IPS-18c (cell line): ENCODE data around the gene ZSCAN12.
A peak's percentile ranks its signal among the peaks of the same experiment; 100 is the strongest.
"Not testable (repeated sequence)": the region's sequence is repeated elsewhere in the genome, so short reads cannot be mapped to it uniquely, and the experiment has no call there.

ENCODE experiments used
- H3K4me3 ChIP-seq: 2 replicates; pipeline ENCODE4 v1.7.0; 2013; ENCODE audit warnings: low read depth, mild to moderate bottlenecking, low read length, moderate library complexity; ENCODE audit not compliant: insufficient read depth
- H3K9me3 ChIP-seq: one replicate; pipeline ENCODE4 v1.6.1; 2013; ENCODE audit warnings: mild to moderate bottlenecking, low read length, moderate library complexity; ENCODE audit not compliant: control insufficient read depth, insufficient read depth

Gene ZSCAN12

GRCh38 chr6:28399350-28400121 lies at the start of gene ZSCAN12:
TSS of gene ZSCAN12 (minus strand) at chr6:28399747. CDS start at chr6:28398405, 1,342 bp downstream.
- peak within 1 kb of the TSS; percentile 92 for H3K4me3 ChIP-seq
- H3K9me3 ChIP-seq = no peaks in the 10 kb centered on the region

GRCh38 chr6:28449056-28449455 lies 49.5 kb upstream of the ZSCAN12 start:
- Histone ChIP-seq H3K4me3 (no peak overlapping the region), H3K9me3 (no peaks in the 10 kb centered on the region)

- peak overlapping the region; percentile 77; the same call in 1 of the 2 replicates for H3K4me3 ChIP-seq
- not testable (repeated sequence) for H3K9me3 ChIP-seq
Measured at GRCh38 chr6:28447512-28447906, 48.0 kb upstream of the ZSCAN12 start.

DNA sequence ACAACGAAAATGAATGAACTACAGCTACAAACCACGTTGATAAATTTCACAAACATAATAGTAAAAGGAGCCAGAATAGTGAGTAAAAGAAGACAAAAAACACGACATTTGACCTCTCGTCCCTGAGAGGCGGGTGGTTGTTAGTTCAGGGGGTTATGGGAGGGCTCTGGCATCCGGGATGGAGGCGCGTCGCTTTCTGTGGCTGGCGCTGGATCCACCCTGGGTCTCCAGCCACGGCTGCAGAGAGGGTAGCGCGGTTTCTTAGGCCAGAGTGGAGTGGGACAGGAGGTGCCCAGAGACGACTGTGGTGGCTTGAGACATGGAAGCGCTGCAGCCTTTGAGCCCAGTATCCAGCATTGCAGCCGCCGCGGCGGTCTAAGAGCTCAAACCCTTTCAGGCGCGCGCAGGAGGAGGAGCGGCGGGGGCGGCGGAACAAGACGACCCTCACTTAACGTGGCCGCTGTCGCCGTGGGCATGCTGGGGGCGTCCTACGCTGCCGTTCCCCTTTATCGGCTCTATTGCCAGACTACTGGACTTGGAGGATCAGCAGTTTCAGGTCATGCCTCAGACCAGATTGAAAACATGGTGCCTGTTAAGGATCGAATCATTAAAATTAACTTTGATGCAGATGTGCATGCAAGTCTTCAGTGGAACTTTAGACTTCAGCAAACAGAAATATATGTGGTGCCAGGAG lies 47.4 kb upstream of the ZSCAN12 start:
- Histone ChIP-seq H3K4me3 (peak overlapping the region; percentile 77), H3K9me3 (no peaks in the 10 kb centered on the region)

DNA sequence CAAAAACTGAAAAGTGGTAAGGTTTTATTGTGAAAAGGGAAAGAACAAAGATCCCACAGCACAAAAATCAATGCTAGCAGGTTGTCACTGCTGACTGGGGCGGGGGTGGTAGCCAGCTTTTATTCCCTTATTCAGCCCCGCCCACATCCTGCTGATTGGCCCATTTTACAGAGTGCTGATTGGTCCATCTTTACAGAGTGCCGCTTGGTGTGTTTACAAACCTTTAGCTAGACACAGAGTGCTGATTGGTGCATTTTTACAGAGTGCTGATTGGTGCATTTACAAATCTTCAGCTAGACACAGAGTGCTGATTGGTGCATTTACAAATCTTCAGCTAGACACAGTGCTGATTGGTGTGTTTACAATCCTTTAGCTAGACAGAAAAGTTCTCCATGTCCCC lies 45.2 kb upstream of the ZSCAN12 start:
- H3K9me3 ChIP-seq, H3K4me3 ChIP-seq: not testable (repeated sequence)

GRCh38 chr6:28443112-28443773 lies 43.7 kb upstream of the ZSCAN12 start, which contains the start of gene ZSCAN23:
TSS of gene ZSCAN23 (minus strand) at chr6:28443491. CDS start at chr6:28436266, 7,225 bp downstream.
- peak within 1 kb of the TSS; percentile 75 for H3K4me3 ChIP-seq
- H3K9me3 ChIP-seq = no peaks in the 10 kb centered on the region

GRCh38 chr6:28442586-28442985 lies 43.0 kb upstream of the ZSCAN12 start:
- H3K4me3 ChIP-seq = peak overlapping the region; percentile 75
- H3K9me3 ChIP-seq = no peaks in the 10 kb centered on the region

DNA sequence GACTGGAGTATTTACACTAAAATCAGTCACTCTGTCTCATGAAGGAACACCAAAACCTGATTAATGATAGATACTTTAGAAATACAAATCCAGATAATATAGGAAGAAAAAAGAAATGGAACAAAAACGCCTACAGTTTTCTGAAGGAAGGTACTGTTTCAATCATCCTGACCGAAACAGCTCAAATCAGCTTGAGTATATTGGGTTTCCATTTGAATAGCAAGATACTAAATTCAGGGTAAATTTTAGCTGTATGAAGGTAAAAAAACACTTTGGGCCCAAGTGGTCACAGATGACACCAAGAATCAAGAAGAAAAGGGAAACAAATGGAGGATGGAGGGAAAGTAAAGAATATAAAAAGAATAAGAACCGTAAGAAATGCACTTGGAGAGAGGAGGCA lies 36.9 kb upstream of the ZSCAN12 start:
- H3K4me3 ChIP-seq = no peak overlapping the region
- no peaks in the 10 kb centered on the region for H3K9me3 ChIP-seq

DNA sequence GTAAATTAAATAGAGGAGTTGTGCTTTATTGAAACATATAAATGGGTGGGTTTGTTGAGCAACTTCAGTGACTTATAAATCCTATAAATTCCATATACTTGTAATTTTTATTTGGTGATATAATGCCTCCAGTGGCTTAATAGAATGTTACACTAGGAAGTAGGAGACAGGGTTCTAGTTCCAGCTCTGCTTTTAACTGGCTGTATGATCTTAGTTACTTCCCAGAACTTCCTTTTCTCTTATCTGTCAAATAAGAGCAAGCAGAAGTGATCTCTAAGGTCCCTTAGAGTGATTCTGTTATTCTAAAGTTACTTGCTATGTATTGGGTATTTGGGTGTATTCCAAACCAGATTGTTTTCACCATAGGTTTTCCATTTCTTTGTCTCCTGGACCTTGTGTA lies 33.6 kb upstream of the ZSCAN12 start:
- no peaks in the 10 kb centered on the region for H3K9me3 ChIP-seq

DNA sequence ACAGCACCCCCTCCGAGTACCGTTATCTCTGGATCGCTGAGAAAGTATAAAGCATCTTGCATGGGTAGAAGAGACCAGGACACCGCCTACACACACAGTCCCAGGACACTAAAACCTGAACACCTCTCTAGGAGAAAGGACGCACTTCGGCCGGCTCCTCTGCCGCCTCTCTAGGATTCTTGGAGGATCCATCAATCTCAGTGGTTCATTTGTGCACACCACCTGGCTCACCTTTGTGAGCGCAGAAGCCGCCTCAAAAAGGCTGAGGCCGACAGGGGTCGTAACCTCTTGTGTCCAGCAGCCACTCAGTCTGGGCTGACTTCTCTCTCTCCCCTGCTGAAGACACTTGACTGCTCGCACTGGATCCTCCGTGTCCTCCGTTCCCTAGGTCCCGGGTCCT lies 30.2 kb upstream of the ZSCAN12 start:
- Histone ChIP-seq H3K9me3 (no peaks in the 10 kb centered on the region), H3K4me3 (no peak overlapping the region)

More for the DNA sequence above, 33.6 kb upstream of the ZSCAN12 start:
- no peak overlapping the region for H3K4me3 ChIP-seq

DNA sequence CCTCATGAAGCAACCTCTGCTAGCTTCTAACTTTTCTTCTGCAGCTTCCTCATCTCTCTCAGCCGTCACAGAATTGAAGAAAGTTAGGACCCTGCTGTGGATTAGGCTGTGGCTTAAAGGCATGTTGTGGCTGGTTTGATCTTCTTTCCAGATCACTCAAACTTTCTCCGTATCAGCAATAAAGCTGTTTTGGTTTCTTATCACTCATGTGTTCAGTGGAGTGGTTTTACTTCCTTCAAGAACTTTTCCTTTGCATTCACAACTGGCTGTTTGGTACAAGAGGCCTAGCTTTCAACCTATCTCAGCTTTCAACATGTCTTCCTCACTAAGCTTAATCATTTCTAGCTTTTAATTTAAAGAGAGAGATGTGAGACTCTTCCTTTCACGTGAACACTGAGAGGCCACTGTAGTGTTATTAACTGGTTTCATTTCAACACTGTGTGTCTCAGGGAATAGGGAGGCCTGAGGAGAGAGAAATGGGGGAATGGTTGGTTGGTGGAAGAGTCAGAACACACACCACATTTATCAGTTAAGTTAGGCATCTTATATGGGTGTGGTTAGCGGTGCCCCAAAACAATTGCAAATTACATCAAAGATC lies 26.5 kb upstream of the ZSCAN12 start:
- Histone ChIP-seq H3K9me3 (no peaks in the 10 kb centered on the region), H3K4me3 (no peak overlapping the region)

- Histone ChIP-seq H3K9me3 (no peaks in the 10 kb centered on the region), H3K4me3 (no peak overlapping the region)
Measured at GRCh38 chr6:28424163-28424562, 24.6 kb upstream of the ZSCAN12 start.

DNA sequence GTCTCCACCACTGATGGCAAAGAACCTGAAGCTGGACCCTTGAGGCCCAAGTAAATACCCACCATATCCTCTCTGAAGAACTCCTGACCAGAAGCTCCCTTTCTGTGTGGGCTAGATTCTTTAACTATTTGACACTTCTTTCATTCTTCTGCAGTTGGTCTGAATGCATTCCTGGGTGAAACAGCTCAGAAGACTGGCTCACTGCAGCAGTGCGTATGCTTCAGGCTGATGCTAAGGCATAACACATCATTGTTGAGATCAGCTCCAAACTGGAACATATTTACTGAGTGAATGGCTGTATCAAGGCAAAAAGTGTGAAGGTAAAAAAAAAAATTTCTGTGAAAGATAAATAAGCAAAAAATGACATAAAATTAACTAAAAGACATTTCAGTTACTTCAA lies 24.0 kb upstream of the ZSCAN12 start:
- Histone ChIP-seq H3K4me3 (no peak overlapping the region), H3K9me3 (no peaks in the 10 kb centered on the region)

- H3K9me3 ChIP-seq = no peaks in the 10 kb centered on the region
- H3K4me3 ChIP-seq = no peak overlapping the region
Measured at GRCh38 chr6:28413681-28414080, 14.1 kb upstream of the ZSCAN12 start.

DNA sequence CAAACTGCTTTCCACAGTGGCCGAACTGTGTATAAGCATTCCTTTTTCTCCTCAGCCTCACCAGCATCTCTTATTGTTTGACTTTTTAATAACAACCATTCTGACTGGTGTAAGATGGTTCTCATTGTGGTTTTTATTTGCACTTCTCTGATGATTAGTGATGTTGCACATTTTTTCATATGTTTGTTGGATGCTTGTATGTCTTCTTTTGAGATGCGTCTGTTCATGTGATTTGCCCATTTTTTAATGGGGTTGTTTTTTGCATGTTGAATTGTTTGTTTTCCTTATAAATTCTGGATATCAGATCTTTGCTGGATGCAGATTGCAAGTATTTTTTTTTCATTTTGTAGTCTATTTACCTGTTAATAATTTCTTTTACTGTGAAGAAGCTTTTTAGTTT lies 11.2 kb upstream of the ZSCAN12 start:
- H3K9me3 ChIP-seq = no peaks in the 10 kb centered on the region
- no peak overlapping the region for H3K4me3 ChIP-seq

DNA sequence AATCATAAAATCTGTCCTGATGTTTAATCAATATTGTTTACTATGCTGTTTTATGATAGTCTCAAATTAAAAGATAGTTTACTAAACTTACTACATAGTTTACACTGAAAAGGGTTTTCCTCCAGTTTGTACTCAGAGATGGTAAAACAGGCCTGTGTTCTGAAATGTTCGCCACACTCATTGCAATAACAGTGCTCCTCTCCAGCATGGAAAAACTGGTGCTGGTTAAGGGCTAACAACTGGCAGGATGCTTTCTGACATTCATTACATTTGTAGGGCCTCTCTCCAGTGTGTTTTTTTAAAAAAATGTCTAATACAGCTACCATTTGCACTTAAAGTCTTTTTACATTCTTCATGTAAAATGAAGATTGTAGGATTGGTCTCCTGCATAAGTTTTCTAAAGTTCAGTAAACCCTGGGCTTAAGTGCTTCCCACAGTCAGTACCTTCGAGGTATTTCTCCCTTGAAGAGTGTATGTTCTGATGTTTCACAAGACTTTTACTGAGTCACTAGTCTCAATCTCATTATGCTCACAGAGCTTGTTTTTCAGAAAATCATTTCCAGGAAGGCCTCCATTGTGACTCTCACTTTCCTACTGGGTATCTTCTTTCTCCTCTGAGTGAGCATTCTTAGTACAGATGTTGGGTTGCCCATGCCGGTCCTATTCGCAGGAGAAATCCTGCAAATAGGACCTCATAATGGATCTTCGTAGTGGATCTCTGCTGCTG lies 8.7 kb upstream of the ZSCAN12 start:
- H3K4me3 ChIP-seq = no peak overlapping the region
- H3K9me3 ChIP-seq = no peaks in the 10 kb centered on the region

DNA sequence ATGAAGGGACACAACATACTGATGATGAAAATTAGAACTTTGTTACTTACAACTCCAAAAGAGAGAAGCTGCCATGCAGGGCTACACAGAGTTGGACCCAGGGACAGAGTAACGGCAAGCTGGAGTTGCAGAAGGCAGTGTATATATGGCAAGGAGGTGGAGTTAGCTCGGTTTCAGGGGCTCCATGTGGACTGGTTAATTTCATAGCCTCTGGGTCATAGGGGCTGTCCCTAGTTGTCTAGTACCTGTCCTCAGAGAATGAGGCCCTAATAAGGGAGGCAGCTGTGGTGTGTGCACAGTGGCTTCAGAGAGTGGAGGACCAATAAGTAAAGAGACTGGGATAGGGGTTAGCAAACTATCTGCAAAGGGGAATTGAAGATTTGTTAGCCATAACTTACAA lies 7.9 kb upstream of the ZSCAN12 start:
- Histone ChIP-seq H3K4me3 (no peak overlapping the region), H3K9me3 (no peaks in the 10 kb centered on the region)
